ENCODE data around the gene GALNT14.

Gene GALNT14

DNA sequence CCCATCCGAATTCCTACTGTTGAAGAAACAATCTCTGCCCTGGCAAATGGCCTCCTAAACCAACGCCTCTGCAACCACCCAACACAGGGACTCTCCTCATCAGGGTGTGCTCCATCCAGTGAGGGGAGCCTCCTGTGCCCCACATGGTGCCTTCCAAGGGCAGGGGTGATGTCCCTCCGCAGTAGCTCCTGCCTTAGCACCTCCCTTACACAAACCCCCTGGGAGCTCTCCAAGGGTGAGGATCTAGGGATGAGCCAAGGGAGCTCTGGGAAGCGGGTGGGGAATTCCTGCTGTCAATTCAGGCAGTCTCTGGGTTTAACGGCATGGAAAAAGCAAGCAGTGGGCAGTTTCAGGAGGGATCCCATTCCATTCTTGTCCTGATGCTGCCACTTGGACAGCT, 3.8 kb downstream of the GALNT14 start:
- DNase-seq, result no peak

DNA sequence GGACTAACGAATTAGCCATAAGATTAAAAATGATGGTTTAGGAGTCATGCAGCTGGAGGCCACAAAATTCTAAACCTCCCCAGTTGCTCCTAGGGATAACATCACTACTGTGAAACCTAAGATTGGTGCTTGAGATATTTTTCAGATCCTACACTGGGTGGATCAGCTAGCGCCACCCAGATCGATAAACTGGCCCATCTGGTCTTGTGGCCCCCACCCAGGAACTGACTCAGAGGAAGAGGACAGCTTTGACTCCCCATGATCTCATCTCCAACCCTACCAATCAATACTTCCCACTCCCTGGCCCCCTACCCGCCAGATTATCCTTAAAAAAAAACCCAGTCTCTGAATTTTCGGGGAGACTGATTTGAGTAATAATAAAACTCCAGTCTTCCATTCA, 5.5 kb downstream of the GALNT14 start:
- no peak for DNase-seq

- DNase-seq, result no peak
These were observed 6.4 kb downstream of the GALNT14 start for GRCh38 chr2:31131871-31132270.

- no peak for DNase-seq
These were observed 8.7 kb downstream of the GALNT14 start for GRCh38 chr2:31129375-31130171.

DNA sequence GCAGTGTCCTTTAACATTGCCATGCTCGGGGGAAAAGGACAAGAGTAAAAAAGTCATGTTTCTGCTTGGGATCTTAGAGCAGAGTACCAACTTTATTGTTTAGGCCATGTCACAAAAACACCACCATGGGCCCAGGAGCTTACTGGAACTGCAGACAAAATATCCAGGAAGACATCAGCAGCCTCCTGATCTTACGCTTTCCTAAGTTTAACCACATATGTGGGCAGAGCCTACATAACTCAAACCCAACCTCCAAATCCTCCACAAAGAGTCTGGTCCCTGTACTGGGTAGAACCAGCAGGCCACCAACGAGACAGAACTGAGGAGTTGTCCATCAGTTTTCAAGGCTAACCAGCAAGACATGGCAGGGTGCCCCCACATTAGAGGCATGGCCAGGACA, 10.3 kb downstream of the GALNT14 start:
- no peak for DNase-seq

- no peak for DNase-seq
These were observed 12.1 kb downstream of the GALNT14 start for GRCh38 chr2:31125918-31126695.

DNA sequence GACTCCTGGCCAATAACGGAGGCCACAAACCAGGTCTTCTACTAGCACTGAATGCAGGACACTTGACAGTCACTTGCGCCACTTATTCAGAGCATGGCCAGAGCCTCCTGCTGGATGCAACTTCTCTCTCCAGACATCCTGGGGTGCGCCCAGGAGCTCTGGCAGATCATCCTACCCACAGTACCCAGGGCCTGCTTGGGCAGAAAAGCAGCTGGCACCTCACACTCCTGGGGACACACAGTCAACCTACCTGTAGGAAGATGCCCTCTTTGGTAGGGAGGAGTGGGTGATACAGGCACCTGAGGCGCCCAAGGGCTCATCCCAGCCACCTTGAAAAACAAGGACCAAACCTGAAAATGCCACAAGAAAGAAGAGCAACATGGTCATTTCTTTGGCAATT, 13.3 kb downstream of the GALNT14 start:
- no peak for DNase-seq

GRCh38 chr2:31122133-31122532, 16.1 kb downstream of the GALNT14 start:
- DNase-seq, result no peak

- no peak for DNase-seq
These were observed 24.5 kb downstream of the GALNT14 start for GRCh38 chr2:31113765-31114164.

GRCh38 chr2:31112544-31112943, 25.7 kb downstream of the GALNT14 start:
- no peak for DNase-seq

DNA sequence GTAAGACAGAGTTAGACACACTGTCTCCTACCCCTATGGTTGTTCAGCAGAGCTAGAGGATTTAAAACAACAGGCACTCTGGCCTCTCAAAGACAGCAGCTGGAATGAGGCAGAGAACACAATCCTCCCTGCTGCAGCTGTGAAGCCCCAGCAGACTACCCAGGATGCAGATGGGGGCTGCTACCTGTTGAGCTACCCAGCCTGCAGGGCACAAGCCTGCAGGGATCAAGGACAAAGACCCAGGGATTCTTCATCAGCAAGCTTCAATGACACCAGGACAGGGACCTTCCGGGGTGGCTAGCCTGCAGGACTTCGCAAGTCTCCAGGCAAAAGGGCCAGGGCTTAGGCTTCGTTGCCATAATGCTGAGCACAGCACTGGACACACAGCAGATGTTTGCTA, 27.2 kb downstream of the GALNT14 start:
- DNase-seq, result no peak

GRCh38 chr2:31110431-31110830, 27.8 kb downstream of the GALNT14 start:
- no peak for DNase-seq

GRCh38 chr2:31109633-31110192, 28.5 kb downstream of the GALNT14 start:
- DNase-seq, result no peak

DNA sequence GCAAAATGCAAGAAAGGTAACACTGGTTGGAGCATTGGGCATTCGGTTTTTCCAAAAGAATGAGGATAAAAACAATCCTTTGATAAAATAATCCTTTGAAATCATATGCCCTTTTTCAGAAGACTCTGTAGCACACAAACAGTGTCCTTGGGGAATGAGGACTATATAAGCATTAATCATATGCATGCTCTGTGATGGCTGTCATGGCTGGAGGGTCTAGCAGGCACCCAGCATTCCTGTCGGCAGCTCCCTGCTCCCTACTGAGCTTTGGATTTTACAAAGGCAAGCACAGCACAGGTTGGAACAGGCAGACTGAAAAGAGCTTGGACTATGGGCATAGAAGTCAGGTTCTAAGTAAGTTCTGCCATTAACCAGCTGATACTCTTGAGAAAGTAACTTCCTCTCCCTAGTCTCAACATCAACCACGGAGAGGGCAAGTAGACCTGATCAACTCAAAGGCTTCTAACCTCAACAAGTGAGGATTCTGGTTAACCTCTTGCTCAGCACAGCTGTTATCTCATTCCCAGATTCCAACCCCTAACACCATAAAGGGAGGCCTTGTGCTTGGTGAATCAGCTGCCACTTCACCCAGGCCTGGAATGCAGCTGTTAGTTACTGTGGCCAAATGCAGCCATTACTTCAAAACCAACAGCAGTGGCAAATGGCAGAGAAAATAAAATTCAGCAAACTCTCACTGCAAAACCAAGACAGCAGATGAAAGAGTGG, 29.5 kb downstream of the GALNT14 start:
- no peak for DNase-seq

DNA sequence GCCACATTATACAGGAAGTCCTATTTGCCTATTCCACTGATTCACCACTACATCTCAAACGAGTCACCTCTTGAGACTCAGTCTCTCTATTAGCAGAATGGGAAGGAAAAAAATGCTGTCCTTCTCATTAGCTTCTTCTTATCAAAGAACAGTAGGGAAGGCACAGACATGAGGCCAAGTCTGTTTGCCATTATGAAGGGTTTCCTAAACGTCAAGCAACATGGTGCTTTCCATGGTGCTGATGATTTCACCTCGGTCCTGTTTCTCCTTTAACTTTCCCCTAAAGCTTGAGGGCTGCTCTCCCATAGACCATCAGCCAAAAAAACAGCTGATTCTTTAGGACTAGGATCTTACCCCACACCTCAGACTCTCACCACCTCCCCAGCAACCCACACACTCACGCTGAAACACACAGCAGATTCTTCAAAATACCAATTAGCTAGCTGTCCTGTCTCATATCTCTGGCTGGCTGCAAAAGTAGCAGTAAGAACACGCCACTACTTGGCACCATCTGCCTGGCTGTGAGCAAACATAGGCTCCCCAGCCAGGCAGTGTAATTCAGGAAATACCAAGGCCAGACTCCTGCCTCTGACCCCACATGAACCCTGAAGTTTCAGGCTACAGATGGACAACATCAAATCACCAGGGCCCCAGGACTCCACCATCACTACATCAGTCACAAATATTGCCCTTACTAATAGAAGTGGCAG, 30.5 kb downstream of the GALNT14 start:
- DNase-seq, result no peak

GRCh38 chr2:31101701-31102100, 36.5 kb downstream of the GALNT14 start:
- no peak for DNase-seq

DNA sequence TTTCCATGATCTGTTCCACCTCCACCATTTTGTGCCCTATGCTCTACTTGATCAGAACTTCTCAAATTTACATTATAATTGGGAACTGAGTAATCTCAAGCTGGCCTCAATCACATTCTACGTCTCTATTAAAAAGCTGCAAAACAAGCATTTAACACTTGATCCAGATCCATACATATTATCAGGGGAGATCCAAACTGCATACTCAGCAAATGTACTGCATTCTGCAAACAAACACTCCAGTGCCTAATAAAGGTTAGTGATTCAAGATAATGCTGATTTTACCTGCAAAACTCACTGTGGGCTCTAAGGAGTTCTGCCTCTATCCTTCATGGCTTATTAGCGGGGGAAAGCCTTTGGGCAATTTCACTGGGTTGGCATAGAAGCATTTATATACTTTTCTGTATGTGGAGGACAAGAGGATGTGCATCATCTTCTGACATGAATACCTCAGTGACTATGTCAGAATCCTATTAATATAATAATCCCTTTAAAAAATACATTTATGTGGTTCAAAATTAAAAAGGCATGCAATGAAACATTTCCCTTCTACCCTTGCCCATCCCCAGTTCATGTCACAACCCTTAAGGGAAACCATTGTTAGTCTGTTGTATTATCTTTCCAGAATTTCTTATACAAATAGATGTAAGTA, 40.2 kb downstream of the GALNT14 start:
- no peak for DNase-seq

DNA sequence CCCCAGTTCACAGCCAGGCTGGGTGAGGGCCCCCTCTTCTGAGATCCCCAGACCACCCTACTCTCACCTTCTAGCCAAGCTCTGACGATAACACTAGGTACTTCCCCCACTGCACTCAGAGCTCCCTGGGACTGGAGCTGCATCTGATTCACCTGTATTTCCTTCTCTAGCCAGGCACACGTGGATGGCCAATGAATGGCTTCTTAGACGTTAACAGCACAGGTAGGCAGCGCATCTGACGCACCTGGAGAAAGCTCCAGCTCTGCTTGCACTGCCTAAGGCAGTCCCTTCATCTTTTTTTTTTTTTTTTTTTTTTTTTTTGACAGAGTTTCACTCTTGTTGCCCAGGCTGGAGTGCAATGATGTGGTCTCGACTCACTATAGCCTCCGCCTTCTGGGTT, 48.1 kb downstream of the GALNT14 start:
- no peak for DNase-seq

DNA sequence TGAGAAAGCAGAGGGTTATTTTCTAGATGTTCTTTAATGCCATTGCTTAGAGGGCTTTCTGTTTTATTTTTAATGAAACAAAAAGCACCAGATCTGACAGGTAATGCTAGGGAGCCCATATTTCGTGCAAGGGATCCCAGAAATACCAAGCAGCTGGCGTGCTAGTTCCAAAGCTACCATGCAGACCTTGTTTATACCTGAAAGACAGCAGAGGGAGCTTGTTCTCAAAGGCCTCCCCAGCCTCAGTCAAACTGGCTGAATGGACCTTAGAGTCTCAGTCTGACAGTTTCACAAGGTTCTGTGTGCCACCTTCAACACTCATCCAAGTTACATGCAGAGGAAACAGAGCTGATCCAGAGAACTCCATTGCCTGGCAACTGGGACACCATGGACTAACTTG, 48.6 kb downstream of the GALNT14 start:
- DNase-seq, result no peak

GRCh38 chr2:31088504-31089195, 49.6 kb downstream of the GALNT14 start:
- DNase-seq, result no peak

GRCh38 chr2:31087491-31087890, 50.7 kb downstream of the GALNT14 start:
- no peak for DNase-seq

GRCh38 chr2:31086590-31086989, 51.6 kb downstream of the GALNT14 start:
- DNase-seq, result no peak

Measured in stimulated activated CD4-positive, alpha-beta T cell treated with anti-CD3 and anti-CD28 coated beads, Interleukin-2, amount 100 ng/mL, for 48 hours (primary cell).